IPS-18a (cell line): ENCODE measurements around the gene CFAP100.

Experiments used
- H3K27ac ChIP-seq: one replicate; pipeline ENCODE4 v1.5.1; 2013; ENCODE audit warnings: low read length
- H3K27me3 ChIP-seq: one replicate; pipeline ENCODE4 v1.6.1; 2013; ENCODE audit warnings: mild to moderate bottlenecking, low read length; ENCODE audit not compliant: control insufficient read depth, insufficient read depth
- H3K36me3 ChIP-seq: one replicate; pipeline ENCODE4 v1.6.1; 2013; ENCODE audit warnings: low read depth, low read length; ENCODE audit not compliant: control insufficient read depth
- H3K4me1 ChIP-seq: one replicate; pipeline ENCODE4 v1.6.1; 2013; ENCODE audit warnings: low read depth, low read length; ENCODE audit not compliant: control insufficient read depth
- H3K4me3 ChIP-seq: one replicate; pipeline ENCODE4 v1.5.1; 2013; ENCODE audit warnings: low read length
- H3K9ac ChIP-seq: one replicate; pipeline ENCODE4 v1.6.1; 2013; ENCODE audit warnings: mild to moderate bottlenecking, low read length, moderate library complexity
- H3K9me3 ChIP-seq: one replicate; pipeline ENCODE4 v1.6.1; 2013; ENCODE audit warnings: low read depth, low read length; ENCODE audit not compliant: control insufficient read depth

The CFAP100 gene

DNA sequence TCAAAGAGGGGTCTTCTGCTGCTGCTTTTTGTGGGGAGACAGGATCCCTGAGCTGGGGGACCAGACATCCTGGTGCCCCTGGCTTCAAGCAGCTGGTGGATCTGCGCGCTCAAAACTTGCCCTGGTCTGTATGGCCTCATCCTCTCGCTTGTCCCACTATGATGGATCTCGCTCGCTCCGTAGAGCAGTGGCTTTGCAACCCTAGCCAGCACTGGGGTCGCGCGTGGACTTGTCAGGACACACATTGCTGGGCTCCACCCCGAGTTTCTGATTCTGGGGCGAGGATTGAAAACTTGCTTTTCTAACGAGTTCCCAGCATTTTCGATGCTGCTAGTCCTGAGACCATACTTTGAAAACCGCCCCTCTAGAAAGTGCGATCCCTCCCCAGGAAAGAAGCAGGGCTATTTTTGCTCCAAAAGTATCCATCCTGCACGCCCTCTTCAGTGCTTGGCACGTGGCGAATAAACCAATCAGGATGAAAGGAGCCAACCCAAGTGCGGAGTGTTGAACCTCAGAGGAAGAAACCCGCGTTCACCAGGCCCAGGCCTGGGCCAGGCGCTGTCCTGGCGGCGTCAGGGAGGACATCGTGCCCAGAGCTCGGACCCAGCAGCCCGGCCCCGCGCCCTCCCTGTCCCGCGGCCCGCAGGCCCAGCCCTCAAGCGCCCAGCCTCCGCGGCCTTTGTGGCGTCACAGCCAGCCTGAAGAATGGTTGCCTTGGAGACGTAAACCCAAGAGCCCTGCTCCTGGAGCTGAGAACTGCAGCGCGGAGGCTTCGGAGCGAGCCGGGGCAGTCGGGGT, at the start of gene CFAP100:
Gene CFAP100 (plus strand): TSS at position 731 of the 798 bp plus-strand sequence. CDS start 1,092 bp downstream, outside the sequence.
- peaks cover 8% of the 10 kb centered on the region for H3K4me1 ChIP-seq
- H3K36me3 ChIP-seq = no peaks in the 10 kb centered on the region
- no peaks in the 10 kb centered on the region for H3K9me3 ChIP-seq
- peak within 1 kb of the TSS; percentile 40 for H3K9ac ChIP-seq
- H3K4me3 ChIP-seq = peak within 1 kb of the TSS; percentile 42
- H3K27ac ChIP-seq = no peak within 1 kb of the TSS
- peaks cover 40% of the 10 kb centered on the region for H3K27me3 ChIP-seq

DNA sequence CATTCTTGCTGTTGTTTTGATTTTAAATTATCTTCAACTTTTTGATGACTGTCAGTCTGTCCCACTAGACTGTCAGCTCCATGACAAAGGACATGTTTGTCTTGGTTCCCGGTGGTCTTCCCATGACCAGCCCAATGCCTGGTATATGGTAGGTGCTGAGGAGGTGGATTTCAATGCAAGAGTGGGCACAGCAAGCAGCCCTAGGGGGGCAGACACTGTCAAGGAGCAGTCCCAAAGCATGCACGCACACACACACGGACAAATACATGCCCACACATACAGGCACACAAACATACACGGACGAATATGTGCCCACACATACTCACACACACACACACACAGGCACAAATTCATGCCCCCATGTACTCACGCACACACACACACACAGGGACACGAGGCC, 49.5 kb upstream of the CFAP100 start:
- Histone ChIP-seq H3K9me3 (no peaks in the 10 kb centered on the region), H3K9ac (no peak overlapping the region), H3K4me3 (no peak overlapping the region), H3K27me3 (no peaks in the 10 kb centered on the region), H3K27ac (no peak overlapping the region), H3K36me3 (no peaks in the 10 kb centered on the region), H3K4me1 (peaks cover 3% of the 10 kb centered on the region)

DNA sequence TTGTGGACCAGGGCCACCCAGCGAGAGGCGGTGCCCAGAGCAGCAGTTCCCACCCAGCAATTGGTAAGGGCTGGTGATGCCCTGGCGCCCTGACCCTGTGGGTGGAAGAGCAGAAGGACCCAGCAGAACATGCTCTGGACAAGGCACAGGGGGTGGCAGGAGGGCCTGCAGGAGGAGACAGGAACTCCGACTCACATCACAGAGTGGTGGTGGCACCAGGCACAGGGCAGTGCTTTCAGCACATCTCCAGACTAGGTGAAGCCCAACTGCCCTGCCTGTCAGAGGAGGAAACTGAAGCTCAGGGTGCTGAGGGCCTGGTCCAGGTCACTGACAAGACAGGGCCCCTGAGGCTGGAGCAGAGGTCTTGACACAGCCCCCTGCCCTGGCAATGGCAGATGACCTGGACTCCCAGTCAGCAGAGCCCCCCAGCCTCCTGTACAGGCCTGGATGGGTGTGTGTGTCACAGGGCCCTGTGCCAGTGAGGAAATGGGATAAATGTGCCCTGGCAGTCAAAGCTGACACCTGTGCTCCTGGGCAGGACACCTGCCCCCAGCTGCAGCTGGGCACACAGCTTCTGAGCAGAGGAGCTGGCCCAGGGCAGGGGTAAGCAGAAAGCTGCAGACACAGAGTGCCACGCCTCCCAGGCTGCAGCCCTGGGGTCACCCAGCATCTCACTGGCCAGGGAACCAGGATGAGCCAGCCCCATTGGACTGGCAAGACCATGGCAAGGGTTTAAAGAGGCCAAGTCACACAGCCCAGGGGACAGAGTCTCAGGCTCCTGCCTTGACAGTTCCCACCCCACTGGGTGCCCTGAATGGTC, 48.9 kb upstream of the CFAP100 start:
- Histone ChIP-seq H3K27me3 (no peaks in the 10 kb centered on the region), H3K4me1 (peaks cover 3% of the 10 kb centered on the region), H3K4me3 (no peak overlapping the region), H3K36me3 (no peaks in the 10 kb centered on the region), H3K27ac (no peak overlapping the region), H3K9ac (no peak overlapping the region), H3K9me3 (no peaks in the 10 kb centered on the region)

DNA sequence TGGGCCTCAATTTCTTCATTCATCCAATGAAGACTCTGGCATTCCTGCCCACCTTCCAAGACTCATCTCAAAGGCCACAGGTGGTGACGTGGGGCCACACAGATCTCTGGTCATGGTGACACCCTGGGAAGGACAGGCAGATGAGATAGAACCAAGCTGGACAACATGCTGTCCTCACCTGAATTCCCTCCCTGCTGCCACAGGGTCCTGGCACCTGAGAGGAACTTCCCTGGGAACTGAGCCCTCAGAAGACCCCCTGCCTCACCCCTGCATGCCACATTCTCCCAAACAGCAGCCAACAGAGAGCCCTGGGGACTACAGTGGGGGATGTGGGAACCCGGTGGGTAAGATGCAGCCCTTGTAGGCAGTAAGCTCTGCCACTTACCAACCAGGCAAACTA, 48.2 kb upstream of the CFAP100 start:
- H3K9me3 ChIP-seq = no peaks in the 10 kb centered on the region
- no peaks in the 10 kb centered on the region for H3K27me3 ChIP-seq
- no peak overlapping the region for H3K27ac ChIP-seq
- no peak overlapping the region for H3K9ac ChIP-seq
- no peaks in the 10 kb centered on the region for H3K36me3 ChIP-seq
- H3K4me1 ChIP-seq = peaks cover 3% of the 10 kb centered on the region
- no peak overlapping the region for H3K4me3 ChIP-seq

GRCh38 chr3:126347543-126348161, 47.1 kb upstream of the CFAP100 start:
- Histone ChIP-seq H3K27ac (no peak overlapping the region), H3K36me3 (peaks cover 6% of the 10 kb centered on the region), H3K9me3 (no peaks in the 10 kb centered on the region), H3K4me3 (no peak overlapping the region), H3K4me1 (peaks cover 2% of the 10 kb centered on the region), H3K27me3 (no peaks in the 10 kb centered on the region), H3K9ac (no peak overlapping the region)

DNA sequence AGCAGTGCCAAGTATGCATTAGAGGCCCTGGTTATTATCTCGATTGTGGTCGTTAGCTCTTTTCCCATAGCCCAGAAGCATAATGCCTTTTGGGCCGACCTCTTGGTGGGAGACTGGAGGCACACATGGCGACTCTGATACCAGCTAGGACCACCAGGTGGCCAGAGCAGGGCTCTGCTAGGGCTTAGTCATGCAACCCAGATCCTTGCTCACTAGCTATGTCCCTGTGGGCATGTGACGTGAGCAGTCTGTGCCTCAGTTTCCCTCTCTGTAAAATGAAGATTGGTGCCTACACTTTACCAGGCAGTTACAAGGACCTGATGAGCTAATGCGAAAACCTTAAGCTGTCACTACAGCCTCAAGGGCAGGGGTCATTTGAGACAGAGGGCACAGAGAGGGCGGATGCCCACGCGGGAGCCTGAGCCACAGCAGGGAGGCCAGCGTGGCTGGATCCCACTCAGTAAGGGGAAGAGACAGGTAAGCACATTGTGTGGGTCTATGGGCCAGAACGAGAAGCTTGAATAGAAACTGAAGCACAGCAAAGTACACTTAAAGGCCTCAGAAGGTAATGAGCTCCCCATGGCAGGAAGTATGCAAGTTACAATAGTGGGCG, 46.3 kb upstream of the CFAP100 start:
- Histone ChIP-seq H3K9me3 (no peaks in the 10 kb centered on the region), H3K27ac (no peak overlapping the region), H3K4me1 (no peaks in the 10 kb centered on the region), H3K4me3 (no peak overlapping the region), H3K36me3 (peaks cover 6% of the 10 kb centered on the region), H3K27me3 (no peaks in the 10 kb centered on the region), H3K9ac (no peak overlapping the region)

GRCh38 chr3:126349071-126349470, 45.6 kb upstream of the CFAP100 start:
- Histone ChIP-seq H3K36me3 (peaks cover 6% of the 10 kb centered on the region), H3K4me3 (no peak overlapping the region), H3K9me3 (no peaks in the 10 kb centered on the region), H3K4me1 (no peaks in the 10 kb centered on the region), H3K27ac (no peak overlapping the region), H3K9ac (no peak overlapping the region), H3K27me3 (no peaks in the 10 kb centered on the region)

DNA sequence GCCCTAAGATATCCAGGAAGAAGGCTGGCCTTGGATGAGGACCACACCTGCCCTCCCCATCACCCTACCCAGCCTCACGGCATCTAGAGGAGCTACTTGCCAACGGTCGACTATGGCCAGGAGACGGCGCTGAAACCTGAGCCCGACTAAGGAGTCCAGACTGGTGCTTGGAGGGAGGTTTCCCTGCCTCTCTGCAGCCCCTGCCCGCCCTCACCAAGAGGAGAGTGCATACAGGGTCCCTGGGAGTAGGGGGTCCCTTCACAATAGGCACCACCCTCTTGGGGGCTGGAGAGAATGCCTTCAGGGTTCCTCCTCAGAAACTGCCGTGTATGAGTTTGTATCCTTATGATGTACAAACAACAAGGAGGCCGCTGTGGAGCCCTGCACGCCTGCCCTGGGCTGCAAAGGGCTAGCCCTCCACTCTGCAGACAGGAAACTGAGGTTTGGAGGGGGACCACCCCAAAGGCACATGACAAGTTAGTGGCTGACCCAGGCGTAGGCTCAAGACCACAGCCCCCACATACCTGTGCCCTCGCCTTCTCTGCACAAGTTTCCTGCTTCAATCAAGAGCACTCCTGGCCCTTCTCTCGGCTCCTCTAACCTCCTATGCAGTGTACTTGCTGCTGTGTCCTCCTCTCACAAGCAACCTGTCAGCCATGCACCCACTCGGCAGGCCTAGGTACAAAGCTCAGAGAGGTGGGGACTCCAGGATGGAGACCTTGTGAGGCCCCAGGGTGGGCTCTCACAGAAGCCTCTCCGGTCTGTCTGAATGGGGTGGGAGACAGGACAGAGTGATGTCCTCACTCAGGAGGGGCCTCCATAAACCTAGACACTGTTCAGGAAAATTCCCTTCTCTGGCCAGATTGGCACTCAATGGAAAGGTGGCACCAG, 44.9 kb upstream of the CFAP100 start:
- no peak overlapping the region for H3K27ac ChIP-seq
- no peaks in the 10 kb centered on the region for H3K4me1 ChIP-seq
- H3K9ac ChIP-seq = no peak overlapping the region
- H3K27me3 ChIP-seq = no peaks in the 10 kb centered on the region
- H3K4me3 ChIP-seq = no peak overlapping the region
- H3K36me3 ChIP-seq = peaks cover 6% of the 10 kb centered on the region
- no peaks in the 10 kb centered on the region for H3K9me3 ChIP-seq

DNA sequence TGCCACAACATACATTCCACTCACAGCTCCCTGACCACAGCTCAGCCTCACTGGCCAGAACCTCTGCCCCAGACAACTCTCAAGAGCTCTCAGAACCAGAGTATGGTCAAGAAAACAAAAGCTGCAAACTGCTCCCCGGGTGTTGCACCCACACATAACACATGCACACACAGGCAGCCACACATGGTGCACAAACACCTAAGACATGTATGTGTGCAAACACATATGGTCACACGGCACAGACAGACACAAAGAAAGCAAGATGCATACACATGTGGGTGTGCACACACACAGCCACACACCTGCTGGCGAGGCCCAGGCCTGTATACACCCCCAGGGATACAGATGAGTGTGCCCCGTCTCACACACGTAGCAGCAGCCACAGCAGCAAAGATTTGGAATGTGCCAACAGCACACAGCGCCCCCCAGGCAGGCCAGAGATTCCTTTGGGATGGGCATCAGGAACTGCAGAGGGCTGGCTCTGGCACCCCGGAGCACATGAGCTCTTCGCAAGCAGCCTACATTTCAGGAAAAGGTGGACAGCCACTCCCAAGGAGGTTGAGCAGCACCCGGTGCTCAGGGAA, 44.1 kb upstream of the CFAP100 start:
- Histone ChIP-seq H3K27ac (no peak overlapping the region), H3K4me1 (peaks cover 7% of the 10 kb centered on the region), H3K9me3 (no peaks in the 10 kb centered on the region), H3K4me3 (no peak overlapping the region), H3K36me3 (peaks cover 6% of the 10 kb centered on the region), H3K9ac (no peak overlapping the region), H3K27me3 (no peaks in the 10 kb centered on the region)

DNA sequence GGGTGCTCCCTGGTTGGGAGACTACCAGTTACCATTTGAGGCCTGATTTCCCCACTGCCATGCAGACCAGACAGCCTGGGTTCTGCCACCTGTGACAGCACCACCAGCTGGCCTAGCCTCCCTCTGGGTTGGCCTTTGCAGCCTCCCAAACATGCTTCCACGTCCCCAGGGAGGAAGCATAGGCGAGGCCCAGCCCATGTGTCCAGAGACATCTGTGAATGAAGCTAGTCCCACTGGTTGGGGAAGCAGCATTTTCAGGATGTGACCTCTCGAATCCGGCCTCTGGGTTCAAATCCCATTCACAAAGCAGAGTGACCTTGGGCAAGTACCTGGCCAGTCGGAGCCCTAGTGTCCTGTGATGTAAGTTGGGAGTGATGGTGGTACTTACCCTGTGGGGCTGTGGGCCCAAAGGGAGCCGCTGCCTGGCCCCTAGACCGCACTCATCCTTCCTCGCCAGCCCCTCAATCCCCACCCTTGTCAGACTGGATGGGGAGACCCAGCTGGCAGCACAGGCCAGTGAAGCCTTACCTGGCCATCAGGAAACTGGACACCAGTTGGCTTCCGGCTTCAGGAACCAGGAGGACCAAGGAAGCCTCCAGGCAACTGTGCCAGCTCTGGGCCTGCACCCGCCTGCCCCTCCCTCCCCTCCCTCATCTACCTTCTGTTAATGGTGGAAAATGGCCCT, 43.5 kb upstream of the CFAP100 start:
- H3K27ac ChIP-seq = no peak overlapping the region
- no peaks in the 10 kb centered on the region for H3K9me3 ChIP-seq
- H3K27me3 ChIP-seq = no peaks in the 10 kb centered on the region
- no peak overlapping the region for H3K4me3 ChIP-seq
- H3K4me1 ChIP-seq = peaks cover 8% of the 10 kb centered on the region
- H3K9ac ChIP-seq = no peak overlapping the region
- peaks cover 6% of the 10 kb centered on the region for H3K36me3 ChIP-seq
